Measurements from ENCODE around the gene PDAP1. TPM values are rescaled to one million over a fixed set of nuclear protein-coding genes. Genes with fewer than 3 reads are reported as not detected.

Gene PDAP1
- polyA plus RNA-seq, 2 of the 4 experiments (the other 2 are of a cell fraction) = 81.8 to 347 TPM

DNA sequence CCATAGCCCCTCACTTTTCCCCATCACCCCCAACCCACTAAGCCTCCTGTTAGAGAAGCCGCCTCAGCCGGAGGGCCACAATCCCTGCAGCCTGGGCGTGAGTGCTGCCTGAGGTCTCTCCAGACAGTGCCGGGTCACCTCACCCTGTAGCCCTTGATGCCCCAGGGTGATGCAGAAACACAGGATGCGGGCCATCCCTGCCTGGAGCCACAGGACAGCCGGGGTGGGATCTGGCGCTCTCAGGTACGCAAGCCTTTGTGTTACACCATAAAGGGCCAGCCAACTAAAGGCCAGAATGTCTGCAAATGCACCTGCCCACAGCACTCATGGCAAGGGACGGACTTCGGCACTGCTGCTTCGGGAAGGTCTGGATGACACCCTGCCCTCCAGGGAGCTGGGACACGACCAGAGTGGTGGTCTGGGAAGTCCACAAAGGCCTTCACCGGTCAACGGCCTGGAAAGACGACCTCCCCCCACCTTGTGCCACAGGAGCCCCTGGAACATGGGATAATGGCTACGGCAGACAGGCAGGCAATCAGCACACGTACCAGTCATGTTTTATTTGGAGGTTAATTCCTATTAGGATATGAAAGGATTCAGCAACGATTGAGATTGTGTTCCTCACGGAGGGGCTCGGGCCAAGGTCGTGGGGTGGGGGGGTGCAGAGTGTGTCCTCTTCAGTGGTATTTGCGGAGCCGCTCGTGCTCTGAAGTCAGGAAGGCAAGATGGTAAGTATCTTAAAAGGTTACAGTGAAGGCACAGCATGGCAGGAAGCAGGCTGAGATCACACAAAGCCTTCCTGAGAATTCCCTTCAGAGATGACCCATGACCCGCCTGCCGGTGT is 49.5 kb upstream of the PDAP1 start:
- DNase-seq (ENCODE audit: low read depth in 1 of 2, low spot score in 1 of 2) (no peak), FAIRE-seq (no peak), ATAC-seq (no peak)
- ChIA-PET POLR2A (no interaction called here), CTCF (interaction anchor here (1.0 to 12.6 kb wide), 2 partner anchors 11 to 27 kb away, joined by 3 to 92 read pairs; no protein-coding TSS in a partner anchor)
- no peak overlapping the region for H3K4me2 ChIP-seq
- WGBS (ENCODE audit: missing lambda C conversion rate) = 88% methylated on average over 19 of the region's 26 CpGs
- TF ChIP-seq NR3C1 (IDR thresholded peaks at IDR 0.05) = no peak
- TF ChIP-seq, protein P1, sequence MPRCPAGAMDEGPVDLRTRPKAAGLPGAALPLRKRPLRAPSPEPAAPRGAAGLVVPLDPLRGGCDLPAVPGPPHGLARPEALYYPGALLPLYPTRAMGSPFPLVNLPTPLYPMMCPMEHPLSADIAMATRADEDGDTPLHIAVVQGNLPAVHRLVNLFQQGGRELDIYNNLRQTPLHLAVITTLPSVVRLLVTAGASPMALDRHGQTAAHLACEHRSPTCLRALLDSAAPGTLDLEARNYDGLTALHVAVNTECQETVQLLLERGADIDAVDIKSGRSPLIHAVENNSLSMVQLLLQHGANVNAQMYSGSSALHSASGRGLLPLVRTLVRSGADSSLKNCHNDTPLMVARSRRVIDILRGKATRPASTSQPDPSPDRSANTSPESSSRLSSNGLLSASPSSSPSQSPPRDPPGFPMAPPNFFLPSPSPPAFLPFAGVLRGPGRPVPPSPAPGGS (IDR thresholded peaks at IDR 0.05) = 0 out of 3 replicates have a peak, but pooled peaks have one; percentile 11
- H3K27ac ChIP-seq = no peak overlapping the region
- H3K4me1 ChIP-seq = no peaks in the 10 kb centered on the region
- no peaks in the 10 kb centered on the region for H3K9me3 ChIP-seq
- H3K4me3 ChIP-seq = no peak overlapping the region

DNA sequence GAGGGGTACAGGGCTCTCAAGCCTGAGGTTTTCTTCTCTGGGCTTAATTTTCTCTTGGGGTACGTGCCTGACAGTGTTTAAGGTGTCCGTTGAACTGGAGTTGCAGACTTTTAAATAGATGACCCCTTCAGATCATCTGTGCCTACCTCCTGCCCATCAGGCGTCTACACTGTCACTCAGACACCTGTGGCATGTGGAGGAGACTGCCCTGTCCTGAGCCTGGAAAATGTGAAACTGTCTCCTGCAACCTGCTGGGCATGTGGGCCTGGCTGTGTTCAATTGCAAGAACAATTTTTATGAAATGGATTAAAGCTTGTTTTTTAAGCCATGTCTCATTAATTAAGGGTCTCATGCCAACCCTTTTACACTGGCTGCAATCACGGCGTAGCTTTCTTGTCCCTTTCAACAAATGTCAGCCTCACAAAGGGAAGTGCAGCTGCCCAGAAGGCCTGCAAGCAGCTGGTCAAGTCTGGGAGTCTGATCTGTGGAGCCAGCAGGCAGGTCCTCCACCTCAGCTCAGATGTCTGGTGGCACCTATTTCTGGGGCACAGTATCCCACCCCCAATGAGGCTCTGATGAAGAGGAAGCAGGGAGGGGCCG is 48.8 kb upstream of the PDAP1 start:
- Histone ChIP-seq H3K27ac (no peak overlapping the region), H3K4me3 (no peak overlapping the region), H3K4me2 (no peak overlapping the region), H3K4me1 (no peaks in the 10 kb centered on the region), H3K9me3 (no peaks in the 10 kb centered on the region)
- ChIA-PET POLR2A (interaction anchor here (0.6 to 0.8 kb wide), 3 partner anchors 19 to 462 kb away, joined by 3 read pairs; partner anchors contain the start of genes CPSF4, PTCD1 and TRIM4), CTCF (interaction anchor here (12.6 kb wide), 1 partner anchor 10 kb away, joined by 92 read pairs; no protein-coding TSS in a partner anchor)
- TF ChIP-seq, protein P2, sequence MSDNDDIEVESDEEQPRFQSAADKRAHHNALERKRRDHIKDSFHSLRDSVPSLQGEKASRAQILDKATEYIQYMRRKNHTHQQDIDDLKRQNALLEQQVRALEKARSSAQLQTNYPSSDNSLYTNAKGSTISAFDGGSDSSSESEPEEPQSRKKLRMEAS (IDR thresholded peaks at IDR 0.05) = no peak
- no peak for TF ChIP-seq NFE2L2 (conservative IDR thresholded peaks at IDR 0.05; ENCODE audit: low read length)
- no peak for TF ChIP-seq CHD4 (IDR thresholded peaks at IDR 0.05; ENCODE audit: borderline replicate concordance)
- TF ChIP-seq KDM5A (IDR thresholded peaks at IDR 0.05) = no peak
- TF ChIP-seq RAD21 (conservative IDR thresholded peaks at IDR 0.05 in 1 of 2, IDR thresholded peaks at IDR 0.05 in 1 of 2) = no peak
- no peak for TF ChIP-seq SREBF2 (IDR thresholded peaks at IDR 0.05)
- TF ChIP-seq, protein P3, sequence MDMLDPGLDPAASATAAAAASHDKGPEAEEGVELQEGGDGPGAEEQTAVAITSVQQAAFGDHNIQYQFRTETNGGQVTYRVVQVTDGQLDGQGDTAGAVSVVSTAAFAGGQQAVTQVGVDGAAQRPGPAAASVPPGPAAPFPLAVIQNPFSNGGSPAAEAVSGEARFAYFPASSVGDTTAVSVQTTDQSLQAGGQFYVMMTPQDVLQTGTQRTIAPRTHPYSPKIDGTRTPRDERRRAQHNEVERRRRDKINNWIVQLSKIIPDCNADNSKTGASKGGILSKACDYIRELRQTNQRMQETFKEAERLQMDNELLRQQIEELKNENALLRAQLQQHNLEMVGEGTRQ (IDR thresholded peaks at IDR 0.05) = no peak
- TF ChIP-seq MAZ (IDR thresholded peaks at IDR 0.05; ENCODE audit: borderline replicate concordance, low read depth, low read length) = no peak
- no peak for TF ChIP-seq FOSL2 (IDR thresholded peaks at IDR 0.05)
- TF ChIP-seq FOSL2 (CRISPR knock-in tag; IDR thresholded peaks at IDR 0.05) = no peak
- TF ChIP-seq, protein P4, sequence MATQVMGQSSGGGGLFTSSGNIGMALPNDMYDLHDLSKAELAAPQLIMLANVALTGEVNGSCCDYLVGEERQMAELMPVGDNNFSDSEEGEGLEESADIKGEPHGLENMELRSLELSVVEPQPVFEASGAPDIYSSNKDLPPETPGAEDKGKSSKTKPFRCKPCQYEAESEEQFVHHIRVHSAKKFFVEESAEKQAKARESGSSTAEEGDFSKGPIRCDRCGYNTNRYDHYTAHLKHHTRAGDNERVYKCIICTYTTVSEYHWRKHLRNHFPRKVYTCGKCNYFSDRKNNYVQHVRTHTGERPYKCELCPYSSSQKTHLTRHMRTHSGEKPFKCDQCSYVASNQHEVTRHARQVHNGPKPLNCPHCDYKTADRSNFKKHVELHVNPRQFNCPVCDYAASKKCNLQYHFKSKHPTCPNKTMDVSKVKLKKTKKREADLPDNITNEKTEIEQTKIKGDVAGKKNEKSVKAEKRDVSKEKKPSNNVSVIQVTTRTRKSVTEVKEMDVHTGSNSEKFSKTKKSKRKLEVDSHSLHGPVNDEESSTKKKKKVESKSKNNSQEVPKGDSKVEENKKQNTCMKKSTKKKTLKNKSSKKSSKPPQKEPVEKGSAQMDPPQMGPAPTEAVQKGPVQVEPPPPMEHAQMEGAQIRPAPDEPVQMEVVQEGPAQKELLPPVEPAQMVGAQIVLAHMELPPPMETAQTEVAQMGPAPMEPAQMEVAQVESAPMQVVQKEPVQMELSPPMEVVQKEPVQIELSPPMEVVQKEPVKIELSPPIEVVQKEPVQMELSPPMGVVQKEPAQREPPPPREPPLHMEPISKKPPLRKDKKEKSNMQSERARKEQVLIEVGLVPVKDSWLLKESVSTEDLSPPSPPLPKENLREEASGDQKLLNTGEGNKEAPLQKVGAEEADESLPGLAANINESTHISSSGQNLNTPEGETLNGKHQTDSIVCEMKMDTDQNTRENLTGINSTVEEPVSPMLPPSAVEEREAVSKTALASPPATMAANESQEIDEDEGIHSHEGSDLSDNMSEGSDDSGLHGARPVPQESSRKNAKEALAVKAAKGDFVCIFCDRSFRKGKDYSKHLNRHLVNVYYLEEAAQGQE (IDR thresholded peaks at IDR 0.05) = no peak
- TF ChIP-seq, protein P5, sequence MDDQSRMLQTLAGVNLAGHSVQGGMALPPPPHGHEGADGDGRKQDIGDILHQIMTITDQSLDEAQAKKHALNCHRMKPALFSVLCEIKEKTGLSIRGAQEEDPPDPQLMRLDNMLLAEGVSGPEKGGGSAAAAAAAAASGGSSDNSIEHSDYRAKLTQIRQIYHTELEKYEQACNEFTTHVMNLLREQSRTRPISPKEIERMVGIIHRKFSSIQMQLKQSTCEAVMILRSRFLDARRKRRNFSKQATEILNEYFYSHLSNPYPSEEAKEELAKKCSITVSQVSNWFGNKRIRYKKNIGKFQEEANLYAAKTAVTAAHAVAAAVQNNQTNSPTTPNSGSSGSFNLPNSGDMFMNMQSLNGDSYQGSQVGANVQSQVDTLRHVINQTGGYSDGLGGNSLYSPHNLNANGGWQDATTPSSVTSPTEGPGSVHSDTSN (IDR thresholded peaks at IDR 0.05) = no peak
- 90% methylated on average over 5 of the region's 6 CpGs for WGBS (ENCODE audit: missing lambda C conversion rate)
- no peak for ATAC-seq
- FAIRE-seq = no peak
- no peak for DNase-seq (ENCODE audit: low read depth in 1 of 2, low spot score in 1 of 2)
